Measurements from ENCODE around the gene USP19. TPM values are rescaled to one million over a fixed set of nuclear protein-coding genes. Genes with fewer than 3 reads are reported as not detected.

Gene USP19
- total RNA-seq, 1 experiment from 2014 or later: 92.8 TPM

DNA sequence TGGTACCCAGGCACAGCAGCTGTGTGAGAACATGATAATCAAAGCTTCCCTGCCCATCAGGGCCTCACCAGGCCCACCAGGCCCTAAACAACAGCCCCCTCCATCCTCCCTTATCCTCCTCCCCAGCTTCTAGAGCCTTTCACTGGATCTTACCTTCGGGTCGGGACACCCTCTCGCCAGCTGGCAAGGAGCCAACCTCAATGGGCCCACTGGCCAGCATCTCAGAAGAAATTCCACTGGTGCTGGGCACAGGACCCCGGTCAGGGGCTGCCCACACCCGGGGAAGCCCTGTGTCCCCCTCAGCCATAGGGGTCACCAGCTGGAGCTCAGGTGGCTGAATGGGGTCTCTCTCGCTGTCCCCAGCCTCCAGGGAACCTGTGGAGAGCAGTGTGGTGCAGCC lies 9.3 kb downstream of the USP19 start:
- CTCF ChIA-PET: no interaction called here

More for the DNA sequence above, 9.3 kb downstream of the USP19 start:
- no peak overlapping the region for H3K4me2 ChIP-seq (ENCODE audit: low read length)
- BruUV-seq (replicated peaks): no TSS peak
- no peak overlapping the region for H3K9ac ChIP-seq (ENCODE audit: low read length)
- H2AFZ ChIP-seq (ENCODE audit: low read depth, low read length, poor library complexity, severe bottlenecking): no peak overlapping the region
- TF ChIP-seq SRF (IDR thresholded peaks at IDR 0.05; ENCODE audit: low read depth) (no peak), POLR2A (IDR thresholded peaks at IDR 0.05; ENCODE audit: borderline replicate concordance, extremely low read depth, insufficient read depth, insufficient read length) (no peak), EZH2 (IDR thresholded peaks at IDR 0.05) (no peak), SP1 (IDR thresholded peaks at IDR 0.05; ENCODE audit: low read depth) (no peak), JUND (IDR thresholded peaks at IDR 0.05) (no peak), TCF7L2 (IDR thresholded peaks at IDR 0.05; ENCODE audit: borderline replicate concordance, extremely low read depth, insufficient read depth, insufficient read length) (no peak)
- TF ChIP-seq, protein P1, sequence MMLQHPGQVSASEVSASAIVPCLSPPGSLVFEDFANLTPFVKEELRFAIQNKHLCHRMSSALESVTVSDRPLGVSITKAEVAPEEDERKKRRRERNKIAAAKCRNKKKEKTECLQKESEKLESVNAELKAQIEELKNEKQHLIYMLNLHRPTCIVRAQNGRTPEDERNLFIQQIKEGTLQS (IDR thresholded peaks at IDR 0.05): no peak
- TF ChIP-seq, protein P2, sequence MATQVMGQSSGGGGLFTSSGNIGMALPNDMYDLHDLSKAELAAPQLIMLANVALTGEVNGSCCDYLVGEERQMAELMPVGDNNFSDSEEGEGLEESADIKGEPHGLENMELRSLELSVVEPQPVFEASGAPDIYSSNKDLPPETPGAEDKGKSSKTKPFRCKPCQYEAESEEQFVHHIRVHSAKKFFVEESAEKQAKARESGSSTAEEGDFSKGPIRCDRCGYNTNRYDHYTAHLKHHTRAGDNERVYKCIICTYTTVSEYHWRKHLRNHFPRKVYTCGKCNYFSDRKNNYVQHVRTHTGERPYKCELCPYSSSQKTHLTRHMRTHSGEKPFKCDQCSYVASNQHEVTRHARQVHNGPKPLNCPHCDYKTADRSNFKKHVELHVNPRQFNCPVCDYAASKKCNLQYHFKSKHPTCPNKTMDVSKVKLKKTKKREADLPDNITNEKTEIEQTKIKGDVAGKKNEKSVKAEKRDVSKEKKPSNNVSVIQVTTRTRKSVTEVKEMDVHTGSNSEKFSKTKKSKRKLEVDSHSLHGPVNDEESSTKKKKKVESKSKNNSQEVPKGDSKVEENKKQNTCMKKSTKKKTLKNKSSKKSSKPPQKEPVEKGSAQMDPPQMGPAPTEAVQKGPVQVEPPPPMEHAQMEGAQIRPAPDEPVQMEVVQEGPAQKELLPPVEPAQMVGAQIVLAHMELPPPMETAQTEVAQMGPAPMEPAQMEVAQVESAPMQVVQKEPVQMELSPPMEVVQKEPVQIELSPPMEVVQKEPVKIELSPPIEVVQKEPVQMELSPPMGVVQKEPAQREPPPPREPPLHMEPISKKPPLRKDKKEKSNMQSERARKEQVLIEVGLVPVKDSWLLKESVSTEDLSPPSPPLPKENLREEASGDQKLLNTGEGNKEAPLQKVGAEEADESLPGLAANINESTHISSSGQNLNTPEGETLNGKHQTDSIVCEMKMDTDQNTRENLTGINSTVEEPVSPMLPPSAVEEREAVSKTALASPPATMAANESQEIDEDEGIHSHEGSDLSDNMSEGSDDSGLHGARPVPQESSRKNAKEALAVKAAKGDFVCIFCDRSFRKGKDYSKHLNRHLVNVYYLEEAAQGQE (IDR thresholded peaks at IDR 0.05; ENCODE audit: low read depth): no peak
- TF ChIP-seq, protein P3, sequence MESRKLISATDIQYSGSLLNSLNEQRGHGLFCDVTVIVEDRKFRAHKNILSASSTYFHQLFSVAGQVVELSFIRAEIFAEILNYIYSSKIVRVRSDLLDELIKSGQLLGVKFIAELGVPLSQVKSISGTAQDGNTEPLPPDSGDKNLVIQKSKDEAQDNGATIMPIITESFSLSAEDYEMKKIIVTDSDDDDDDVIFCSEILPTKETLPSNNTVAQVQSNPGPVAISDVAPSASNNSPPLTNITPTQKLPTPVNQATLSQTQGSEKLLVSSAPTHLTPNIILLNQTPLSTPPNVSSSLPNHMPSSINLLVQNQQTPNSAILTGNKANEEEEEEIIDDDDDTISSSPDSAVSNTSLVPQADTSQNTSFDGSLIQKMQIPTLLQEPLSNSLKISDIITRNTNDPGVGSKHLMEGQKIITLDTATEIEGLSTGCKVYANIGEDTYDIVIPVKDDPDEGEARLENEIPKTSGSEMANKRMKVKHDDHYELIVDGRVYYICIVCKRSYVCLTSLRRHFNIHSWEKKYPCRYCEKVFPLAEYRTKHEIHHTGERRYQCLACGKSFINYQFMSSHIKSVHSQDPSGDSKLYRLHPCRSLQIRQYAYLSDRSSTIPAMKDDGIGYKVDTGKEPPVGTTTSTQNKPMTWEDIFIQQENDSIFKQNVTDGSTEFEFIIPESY (IDR thresholded peaks at IDR 0.05; ENCODE audit: extremely low read depth, insufficient replicate concordance, low read length): no peak
- no peaks in the 10 kb centered on the region for H3K4me1 ChIP-seq (ENCODE audit: control insufficient read depth in 1 of 2, insufficient read depth in 2 of 2, low read length in 2 of 2)
- no peaks in the 10 kb centered on the region for H4K20me1 ChIP-seq (ENCODE audit: insufficient read depth)
- no peak overlapping the region for H3K27ac ChIP-seq (ENCODE audit: low read depth, low read length)
- H3K36me3 ChIP-seq (ENCODE audit: control insufficient read depth in 1 of 2, insufficient read depth in 2 of 2, low read length in 2 of 2): peaks cover 47 to 62% of the 10 kb centered on the region in 2 experiments
- no peak overlapping the region for H3K4me3 ChIP-seq (replicated peaks in 1 of 2; ENCODE audit: low read depth in 1 of 2, low read length in 2 of 2)
- H3K9me3 ChIP-seq (ENCODE audit: control insufficient read depth in 1 of 2, insufficient read depth in 1 of 2, low read depth in 1 of 2, low read length in 2 of 2): no peaks in the 10 kb centered on the region
- ChIA-PET POLR2A (interaction anchor here (1.0 kb wide), 1 partner anchor 90 kb away, joined by 3 read pairs; the partner anchor contains the start of gene NDUFAF3), RAD21 (ENCODE audit: low non-redundant PET in 1 of 2, low total read pairs in 2 of 2, uncharacterized antibody in 2 of 2, unreplicated experiment in 2 of 2) (interaction anchor here in 1 of 2 experiments (0.7 kb wide), 1 partner anchor 17 kb away, joined by 6 read pairs; the partner anchor contains the start of gene QRICH1)
- no peaks in the 10 kb centered on the region for H3K79me2 ChIP-seq (ENCODE audit: insufficient read depth, low read length)
- ATAC-seq (no peak), DNase-seq (ENCODE audit: low read depth, low spot score) (no peak)
- no peaks in the 10 kb centered on the region for H3K27me3 ChIP-seq (ENCODE audit: insufficient read depth, low read length)
- intact Hi-C loops (cut with micrococcal nuclease): no loop called here
- H3K9me2 ChIP-seq (ENCODE audit: insufficient read depth): no peaks in the 10 kb centered on the region
